Activated CD4-positive, alpha-beta T cell treated with anti-CD3 and anti-CD28 coated beads, Interleukin-2, amount 10 ng/mL, durations not matched to agents 7 days and 5 days (primary cell): Measurements from ENCODE around the gene LACTBL1. TPM values are rescaled to one million over a fixed set of nuclear protein-coding genes. Genes with fewer than 3 reads are reported as not detected.
"Not testable (repeated sequence)": the region's sequence is repeated elsewhere in the genome, so short reads cannot be mapped to it uniquely, and the experiment has no call there.

Source experiments
- CTCF ChIA-PET: fragments of 350-600 bp; sonication (Branson Sonifier 250); formaldehyde crosslinking; loops from one replicate; lab custom pipeline; 2021; ENCODE audit warnings: antibody characterized with exemption; lab: Charles Lee
- POLR2A ChIA-PET: fragments of 350-600 bp; sonication (Branson Sonifier 250); formaldehyde crosslinking; loops from one replicate; lab custom pipeline; 2021; ENCODE audit warnings: antibody characterized with exemption; lab: Charles Lee
- DNase-seq: peaks from one replicate; pipeline ENCODE4 v3.0.0-alpha.2; 2020
- H3K27ac Mint-ChIP-seq: one replicate; pipeline ENCODE4 v1.8.0; 2021; ENCODE audit warnings: mild to moderate bottlenecking, moderate library complexity, mixed read lengths
- H3K27me3 Mint-ChIP-seq: one replicate; pipeline ENCODE4 v1.8.0; 2021; ENCODE audit warnings: mixed read lengths
- H3K36me3 Mint-ChIP-seq: one replicate; pipeline ENCODE4 v1.8.0; 2021; ENCODE audit warnings: low read depth, mixed read lengths
- H3K4me1 Mint-ChIP-seq: one replicate; pipeline ENCODE4 v1.8.0; 2021; ENCODE audit warnings: mixed read lengths
- H3K4me3 Mint-ChIP-seq: one replicate; pipeline ENCODE4 v1.8.0; 2021; ENCODE audit warnings: mild to moderate bottlenecking, moderate library complexity, mixed read lengths
- H3K9me3 Mint-ChIP-seq: one replicate; pipeline ENCODE4 v1.8.0; 2021; ENCODE audit warnings: mixed read lengths
- total RNA-seq, 2 experiments: library from RNA; stranded (reverse); gene quantifications; one replicate each; pipeline ENCODE4 v1.2.3, GENCODE V29; 2021

The LACTBL1 gene
- total RNA-seq, 2 experiments from 2014 or later = not detected

- no peak overlapping the region for H3K27ac Mint-ChIP-seq
- H3K4me3 Mint-ChIP-seq = no peak overlapping the region
- no peaks in the 10 kb centered on the region for H3K36me3 Mint-ChIP-seq
- POLR2A ChIA-PET = no interaction called here
- no peak for DNase-seq
- CTCF ChIA-PET = interaction anchor here (1.1 kb wide), 1 partner anchor 16 kb away, joined by 4 read pairs; no protein-coding TSS in a partner anchor
- H3K9me3 Mint-ChIP-seq = no peaks in the 10 kb centered on the region
- peaks cover 10% of the 10 kb centered on the region for H3K27me3 Mint-ChIP-seq
- H3K4me1 Mint-ChIP-seq = no peaks in the 10 kb centered on the region
Measured at GRCh38 chr1:23004112-23004511, 31.4 kb upstream of the LACTBL1 start.

- POLR2A ChIA-PET, H3K4me1 Mint-ChIP-seq, DNase-seq, H3K9me3 Mint-ChIP-seq, H3K36me3 Mint-ChIP-seq, H3K27ac Mint-ChIP-seq, H3K4me3 Mint-ChIP-seq: not testable (repeated sequence)
- peaks cover 10% of the 10 kb centered on the region for H3K27me3 Mint-ChIP-seq
- CTCF ChIA-PET = interaction anchor here (0.6 kb wide), 1 partner anchor 13 kb away, joined by 3 read pairs; no protein-coding TSS in a partner anchor
Measured at GRCh38 chr1:23002218-23002617, 29.6 kb upstream of the LACTBL1 start.

- H3K9me3 Mint-ChIP-seq, H3K36me3 Mint-ChIP-seq, H3K4me1 Mint-ChIP-seq, DNase-seq, CTCF ChIA-PET, H3K27ac Mint-ChIP-seq, H3K4me3 Mint-ChIP-seq, POLR2A ChIA-PET: not testable (repeated sequence)
- peaks cover 13% of the 10 kb centered on the region for H3K27me3 Mint-ChIP-seq
Measured at GRCh38 chr1:23000133-23000532, 27.5 kb upstream of the LACTBL1 start.

- H3K36me3 Mint-ChIP-seq, POLR2A ChIA-PET, H3K4me1 Mint-ChIP-seq, CTCF ChIA-PET, DNase-seq, H3K27ac Mint-ChIP-seq, H3K27me3 Mint-ChIP-seq, H3K4me3 Mint-ChIP-seq: not testable (repeated sequence)
- peaks cover 11% of the 10 kb centered on the region for H3K9me3 Mint-ChIP-seq
Measured at GRCh38 chr1:22997528-22997927, 24.9 kb upstream of the LACTBL1 start.

GRCh38 chr1:22995774-22996173, 23.1 kb upstream of the LACTBL1 start:
- H3K9me3 Mint-ChIP-seq = peaks cover 11% of the 10 kb centered on the region
- H3K4me1 Mint-ChIP-seq = no peaks in the 10 kb centered on the region

GRCh38 chr1:22993220-22993795, 20.6 kb upstream of the LACTBL1 start:
- H3K9me3 Mint-ChIP-seq = peaks cover 11% of the 10 kb centered on the region
- H3K27ac Mint-ChIP-seq, POLR2A ChIA-PET, H3K4me1 Mint-ChIP-seq, H3K4me3 Mint-ChIP-seq, CTCF ChIA-PET, H3K27me3 Mint-ChIP-seq, DNase-seq, H3K36me3 Mint-ChIP-seq: not testable (repeated sequence)

More at GRCh38 chr1:22995774-22996173, 23.1 kb upstream of the LACTBL1 start:
- ChIA-PET CTCF (interaction anchor here (0.7 kb wide), 1 partner anchor 107 kb away, joined by 3 read pairs; no protein-coding TSS in a partner anchor), POLR2A (no interaction called here)
- no peak overlapping the region for H3K4me3 Mint-ChIP-seq
- no peak for DNase-seq
- no peak overlapping the region for H3K27ac Mint-ChIP-seq
- peaks cover 4% of the 10 kb centered on the region for H3K36me3 Mint-ChIP-seq
- peaks cover 3% of the 10 kb centered on the region for H3K27me3 Mint-ChIP-seq

- H3K36me3 Mint-ChIP-seq, H3K4me3 Mint-ChIP-seq, POLR2A ChIA-PET, H3K27me3 Mint-ChIP-seq, H3K27ac Mint-ChIP-seq, H3K4me1 Mint-ChIP-seq, DNase-seq: not testable (repeated sequence)
- peaks cover 11% of the 10 kb centered on the region for H3K9me3 Mint-ChIP-seq
- CTCF ChIA-PET = interaction anchor here (0.6 kb wide), 1 partner anchor 674 kb away, joined by 4 read pairs; no protein-coding TSS in a partner anchor
Measured at GRCh38 chr1:22992384-22992783, 19.7 kb upstream of the LACTBL1 start.

- Mint-ChIP-seq H3K4me3 (no peak overlapping the region), H3K36me3 (no peaks in the 10 kb centered on the region), H3K27me3 (peaks cover 15% of the 10 kb centered on the region), H3K9me3 (peaks cover 1% of the 10 kb centered on the region), H3K4me1 (no peaks in the 10 kb centered on the region), H3K27ac (no peak overlapping the region)
- ChIA-PET POLR2A (no interaction called here), CTCF (interaction anchor here (1.2 kb wide), 1 partner anchor 14 kb away, joined by 3 read pairs; no protein-coding TSS in a partner anchor)
- DNase-seq = no peak
Measured at GRCh38 chr1:22983944-22984343, 11.3 kb upstream of the LACTBL1 start.

GRCh38 chr1:22980471-22980790, 7.8 kb upstream of the LACTBL1 start:
- not testable (repeated sequence) for H3K9me3 Mint-ChIP-seq, DNase-seq

GRCh38 chr1:22978299-22978698, 5.6 kb upstream of the LACTBL1 start:
- H3K27me3 Mint-ChIP-seq = peaks cover 14% of the 10 kb centered on the region
- no peaks in the 10 kb centered on the region for H3K36me3 Mint-ChIP-seq
- ChIA-PET CTCF (no interaction called here), POLR2A (no interaction called here)
- no peaks in the 10 kb centered on the region for H3K9me3 Mint-ChIP-seq
- no peak overlapping the region for H3K27ac Mint-ChIP-seq
- no peaks in the 10 kb centered on the region for H3K4me1 Mint-ChIP-seq
- H3K4me3 Mint-ChIP-seq = no peak overlapping the region
- no peak for DNase-seq

More at GRCh38 chr1:22980471-22980790, 7.8 kb upstream of the LACTBL1 start:
- POLR2A ChIA-PET, H3K27ac Mint-ChIP-seq, H3K36me3 Mint-ChIP-seq, H3K27me3 Mint-ChIP-seq, H3K4me3 Mint-ChIP-seq, H3K4me1 Mint-ChIP-seq, CTCF ChIA-PET: not testable (repeated sequence)

- CTCF ChIA-PET = interaction anchor here (0.5 to 0.8 kb wide), 2 partner anchors 192 to 853 kb away, joined by 3 read pairs; no protein-coding TSS in a partner anchor
Measured at GRCh38 chr1:22976461-22977243, 4.0 kb upstream of the LACTBL1 start.

GRCh38 chr1:22976127-22976460, 3.4 kb upstream of the LACTBL1 start:
- H3K27ac Mint-ChIP-seq = no peak overlapping the region
- CTCF ChIA-PET = no interaction called here

More at GRCh38 chr1:22976461-22977243, 4.0 kb upstream of the LACTBL1 start:
- H3K27ac Mint-ChIP-seq = no peak overlapping the region
- no peaks in the 10 kb centered on the region for H3K9me3 Mint-ChIP-seq
- H3K27me3 Mint-ChIP-seq = peaks cover 18% of the 10 kb centered on the region
- no peak overlapping the region for H3K4me3 Mint-ChIP-seq
- no peaks in the 10 kb centered on the region for H3K4me1 Mint-ChIP-seq
- DNase-seq = peak; percentile 66
- POLR2A ChIA-PET = no interaction called here
- H3K36me3 Mint-ChIP-seq = no peaks in the 10 kb centered on the region

GRCh38 chr1:22975694-22976093, 3.0 kb upstream of the LACTBL1 start:
- DNase-seq = no peak
- Mint-ChIP-seq H3K36me3 (no peaks in the 10 kb centered on the region), H3K9me3 (no peaks in the 10 kb centered on the region), H3K27ac (no peak overlapping the region), H3K27me3 (peaks cover 23% of the 10 kb centered on the region), H3K4me3 (no peak overlapping the region), H3K4me1 (no peaks in the 10 kb centered on the region)
- ChIA-PET CTCF (interaction anchor here (1.4 kb wide), 1 partner anchor 209 kb away, joined by 4 read pairs; no protein-coding TSS in a partner anchor), POLR2A (no interaction called here)

More at GRCh38 chr1:22976127-22976460, 3.4 kb upstream of the LACTBL1 start:
- Mint-ChIP-seq H3K4me3 (no peak overlapping the region), H3K27me3 (peaks cover 23% of the 10 kb centered on the region), H3K4me1 (no peaks in the 10 kb centered on the region), H3K9me3 (no peaks in the 10 kb centered on the region), H3K36me3 (no peaks in the 10 kb centered on the region)
- POLR2A ChIA-PET = no interaction called here
- no peak for DNase-seq
